ENCODE measurements around the gene ZNF71. TPM values are rescaled to one million over a fixed set of nuclear protein-coding genes. Genes with fewer than 3 reads are reported as not detected.

The ZNF71 gene
- total and polyA plus RNA-seq, 3 experiments from 2014 or later, result 8.2 to 11.8 (median 8.4) TPM

DNA sequence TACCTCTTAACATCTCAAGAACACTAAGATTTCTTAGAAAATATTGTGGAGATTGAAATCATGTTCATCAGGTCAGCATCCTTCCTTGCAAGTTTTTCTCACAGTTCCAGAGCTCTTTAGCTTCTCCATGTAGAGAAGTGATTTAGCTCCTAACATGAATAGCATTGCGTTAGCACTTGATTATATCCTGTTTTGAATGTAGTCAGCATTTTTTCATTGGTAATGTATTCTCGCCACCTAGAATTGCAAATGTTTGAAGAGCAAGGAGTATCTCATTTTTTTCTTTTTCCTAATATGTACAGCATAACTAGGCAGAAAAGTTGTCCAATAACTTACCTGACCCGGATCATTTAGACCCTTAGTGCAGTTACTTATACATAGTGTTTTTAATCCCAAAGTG, 21.2 kb upstream of the ZNF71 start:
- Mint-ChIP-seq H3K4me3 (no peak overlapping the region), H3K4me1 (no peaks in the 10 kb centered on the region), H3K9me3 (peaks cover 52 to 96% (median 87%) of the 10 kb centered on the region in 5 donors), H3K27me3 (no peaks in the 10 kb centered on the region), H3K27ac (no peak overlapping the region), H3K36me3 (peaks cover 42 to 75% (median 65%) of the 10 kb centered on the region in 3 donors)
- no peaks in the 10 kb centered on the region for H3K27me3 ChIP-seq (ENCODE audit: insufficient read depth, low read length, poor library complexity, severe bottlenecking)
- no peak for DNase-seq
- peaks cover 22% of the 10 kb centered on the region for H3K36me3 ChIP-seq (ENCODE audit: insufficient read depth, low read length)
- H3K27ac ChIP-seq (ENCODE audit: low read depth, low read length), result no peak overlapping the region
- ChIA-PET POLR2A (no interaction called here), CTCF (no interaction called here)
- peak overlapping the region; percentile 24 for H3K4me3 ChIP-seq (ENCODE audit: low read length)
- no peaks in the 10 kb centered on the region for H3K4me1 ChIP-seq (ENCODE audit: insufficient read depth, low read length)
- peaks cover 58% of the 10 kb centered on the region for H3K9me3 ChIP-seq (ENCODE audit: low read length)

DNA sequence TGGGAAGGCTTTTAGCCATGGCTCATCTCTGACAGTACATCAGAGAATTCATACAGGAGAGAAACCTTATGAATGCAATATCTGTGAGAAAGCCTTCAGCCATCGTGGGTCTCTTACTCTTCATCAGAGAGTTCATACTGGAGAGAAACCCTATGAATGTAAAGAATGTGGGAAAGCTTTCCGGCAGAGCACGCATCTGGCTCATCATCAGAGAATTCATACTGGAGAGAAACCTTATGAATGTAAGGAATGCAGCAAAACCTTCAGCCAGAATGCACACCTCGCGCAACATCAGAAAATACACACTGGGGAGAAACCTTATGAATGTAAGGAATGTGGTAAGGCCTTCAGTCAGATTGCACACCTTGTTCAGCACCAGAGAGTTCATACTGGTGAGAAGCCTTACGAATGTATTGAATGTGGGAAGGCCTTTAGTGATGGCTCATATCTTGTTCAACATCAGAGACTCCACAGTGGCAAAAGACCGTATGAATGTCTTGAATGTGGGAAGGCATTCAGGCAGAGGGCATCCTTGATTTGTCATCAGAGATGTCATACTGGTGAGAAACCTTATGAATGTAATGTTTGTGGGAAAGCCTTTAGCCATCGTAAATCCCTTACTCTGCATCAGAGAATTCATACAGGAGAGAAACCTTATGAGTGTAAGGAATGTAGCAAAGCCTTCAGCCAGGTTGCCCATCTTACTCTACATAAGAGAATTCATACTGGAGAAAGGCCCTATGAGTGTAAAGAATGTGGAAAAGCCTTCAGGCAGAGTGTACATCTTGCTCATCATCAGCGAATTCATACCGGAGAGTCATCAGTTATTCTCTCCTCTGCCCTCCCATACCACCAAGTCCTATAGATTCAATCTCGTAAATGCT, 17.1 kb upstream of the ZNF71 start:
- ChIA-PET CTCF (no interaction called here), POLR2A (no interaction called here)

DNA sequence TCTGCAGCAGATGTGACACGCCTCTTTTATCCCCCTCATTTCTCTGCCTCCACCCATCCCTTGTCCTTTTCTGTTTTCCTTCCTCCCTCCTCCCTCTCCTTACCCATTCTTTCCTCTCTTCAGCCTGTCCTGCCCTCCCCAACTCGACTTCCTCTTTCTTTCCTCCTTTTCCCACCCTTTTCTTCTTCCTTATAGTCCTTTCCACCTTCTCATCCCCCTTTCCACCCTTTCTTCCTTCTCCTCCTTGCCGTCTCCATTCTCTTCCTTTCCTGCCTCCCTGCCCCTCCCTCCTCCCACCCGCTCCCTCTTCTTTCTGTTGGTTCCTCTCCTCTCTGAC, 688 bp upstream of the ZNF71 start:
- ChIA-PET POLR2A (interaction anchor here (0.6 kb wide), 1 partner anchor 1856 kb away, joined by 5 read pairs; no protein-coding TSS in a partner anchor), CTCF (no interaction called here)
- peaks cover 24 to 40% (median 26%) of the 10 kb centered on the region in 3 donors for H3K4me1 Mint-ChIP-seq
- H3K27ac Mint-ChIP-seq, result peak overlapping the region; percentile 28 to 92 (median 68)
- H3K36me3 ChIP-seq (ENCODE audit: insufficient read depth, low read length), result no peaks in the 10 kb centered on the region
- no peaks in the 10 kb centered on the region for H3K27me3 ChIP-seq (ENCODE audit: insufficient read depth, low read length, poor library complexity, severe bottlenecking)
- H3K36me3 Mint-ChIP-seq, result peaks cover 1 to 40% (median 16%) of the 10 kb centered on the region in 3 donors
- DNase-seq, result no peak
- no peaks in the 10 kb centered on the region for H3K9me3 ChIP-seq (ENCODE audit: low read length)
- peak overlapping the region; percentile 81 for H3K4me3 ChIP-seq (ENCODE audit: low read length)
- peak overlapping the region; percentile 90 to 94 (median 92) for H3K4me3 Mint-ChIP-seq
- peaks cover 0 to 3% of the 10 kb centered on the region in 2 donors for H3K27me3 Mint-ChIP-seq
- no peak overlapping the region for H3K27ac ChIP-seq (ENCODE audit: low read depth, low read length)
- H3K4me1 ChIP-seq (ENCODE audit: insufficient read depth, low read length), result peaks cover 14% of the 10 kb centered on the region
- peaks cover 5 to 32% (median 13%) of the 10 kb centered on the region in 5 donors for H3K9me3 Mint-ChIP-seq

More for the DNA sequence above, 17.1 kb upstream of the ZNF71 start:
- H3K9me3 ChIP-seq (ENCODE audit: low read length), result peaks cover 77% of the 10 kb centered on the region
- no peak for DNase-seq
- Mint-ChIP-seq H3K27ac (no peak overlapping the region), H3K9me3 (peaks cover 56 to 98% (median 92%) of the 10 kb centered on the region in 5 donors), H3K27me3 (no peaks in the 10 kb centered on the region), H3K4me1 (no peaks in the 10 kb centered on the region), H3K4me3 (no peak overlapping the region), H3K36me3 (peaks cover 24 to 57% (median 42%) of the 10 kb centered on the region in 3 donors)
- H3K4me1 ChIP-seq (ENCODE audit: insufficient read depth, low read length), result no peaks in the 10 kb centered on the region
- H3K27ac ChIP-seq (ENCODE audit: low read depth, low read length), result no peak overlapping the region
- H3K27me3 ChIP-seq (ENCODE audit: insufficient read depth, low read length, poor library complexity, severe bottlenecking), result no peaks in the 10 kb centered on the region
- peaks cover 12% of the 10 kb centered on the region for H3K36me3 ChIP-seq (ENCODE audit: insufficient read depth, low read length)
- no peak overlapping the region for H3K4me3 ChIP-seq (ENCODE audit: low read length)

DNA sequence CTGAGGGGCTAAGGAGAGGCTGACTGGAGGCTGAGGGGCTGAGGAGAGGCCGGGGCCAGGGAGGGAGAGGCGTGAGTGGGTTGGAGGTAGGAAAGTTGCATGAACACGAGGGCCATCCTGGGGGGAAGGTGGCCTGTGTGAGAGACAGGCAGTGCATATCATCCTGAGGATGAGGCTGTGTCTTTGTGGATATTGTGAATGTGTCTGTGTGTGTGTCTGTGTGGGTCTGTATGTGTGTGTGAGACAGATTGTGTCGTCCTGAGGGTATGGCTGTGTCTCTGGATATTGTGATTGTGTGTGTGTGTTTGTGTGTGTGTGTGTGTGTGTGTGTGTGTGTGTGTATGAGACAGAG, 422 bp downstream of the ZNF71 start:
- peaks cover 0 to 2% of the 10 kb centered on the region in 2 donors for H3K27me3 Mint-ChIP-seq
- DNase-seq, result no peak
- Histone ChIP-seq H3K36me3 (ENCODE audit: insufficient read depth, low read length) (no peaks in the 10 kb centered on the region), H3K4me3 (ENCODE audit: low read length) (peak overlapping the region; percentile 81), H3K27me3 (ENCODE audit: insufficient read depth, low read length, poor library complexity, severe bottlenecking) (no peaks in the 10 kb centered on the region), H3K9me3 (ENCODE audit: low read length) (no peaks in the 10 kb centered on the region), H3K27ac (ENCODE audit: low read depth, low read length) (peak overlapping the region; percentile 36), H3K4me1 (ENCODE audit: insufficient read depth, low read length) (peaks cover 14% of the 10 kb centered on the region)
- peaks cover 3 to 42% (median 17%) of the 10 kb centered on the region in 3 donors for H3K36me3 Mint-ChIP-seq
- ChIA-PET POLR2A (no interaction called here), CTCF (no interaction called here)
- peaks cover 25 to 42% (median 26%) of the 10 kb centered on the region in 3 donors for H3K4me1 Mint-ChIP-seq
- H3K27ac Mint-ChIP-seq, result peak overlapping the region in 7 of 8 donors; percentile 28 to 97 (median 91)
- H3K9me3 Mint-ChIP-seq, result peaks cover 2 to 31% (median 14%) of the 10 kb centered on the region in 5 donors
- H3K4me3 Mint-ChIP-seq, result peak overlapping the region; percentile 90 to 94 (median 92)

DNA sequence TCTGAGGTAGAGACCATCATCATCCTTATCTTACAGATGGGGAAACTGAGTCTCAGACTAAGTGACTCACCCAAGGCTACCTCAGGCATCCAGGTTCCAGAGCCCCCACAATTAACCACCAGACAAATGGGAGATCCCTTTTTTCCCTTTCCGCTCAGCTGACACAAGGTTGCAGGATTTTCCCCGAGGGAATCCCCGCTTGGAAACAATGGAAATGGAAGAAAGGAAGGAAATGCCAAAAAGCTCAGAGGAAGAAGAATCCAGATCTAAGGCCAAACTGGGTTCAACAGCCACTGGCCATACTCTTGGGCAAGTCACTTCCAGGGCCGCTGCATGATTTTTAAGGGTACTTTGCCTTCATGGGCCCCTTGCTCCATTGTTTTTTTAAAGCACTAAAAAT, 1.6 kb downstream of the ZNF71 start:
- peaks cover 14% of the 10 kb centered on the region for H3K4me1 ChIP-seq (ENCODE audit: insufficient read depth, low read length)
- H3K36me3 Mint-ChIP-seq, result peaks cover 13 to 46% (median 29%) of the 10 kb centered on the region in 3 donors
- H3K27ac ChIP-seq (ENCODE audit: low read depth, low read length), result no peak overlapping the region
- POLR2A ChIA-PET, result no interaction called here
- peak overlapping the region; percentile 59 to 94 (median 92) for H3K4me3 Mint-ChIP-seq
- H3K27ac Mint-ChIP-seq, result no peak overlapping the region
- peaks cover 0 to 2% of the 10 kb centered on the region in 2 donors for H3K27me3 Mint-ChIP-seq
- CTCF ChIA-PET, result no interaction called here
- H3K4me1 Mint-ChIP-seq, result peaks cover 26 to 50% (median 27%) of the 10 kb centered on the region in 3 donors
- H3K9me3 ChIP-seq (ENCODE audit: low read length), result peaks cover 10% of the 10 kb centered on the region
- peaks cover 0 to 33% (median 22%) of the 10 kb centered on the region in 5 donors for H3K9me3 Mint-ChIP-seq
- no peak overlapping the region for H3K4me3 ChIP-seq (ENCODE audit: low read length)
- H3K36me3 ChIP-seq (ENCODE audit: insufficient read depth, low read length), result peaks cover 10% of the 10 kb centered on the region
- no peak for DNase-seq
- H3K27me3 ChIP-seq (ENCODE audit: insufficient read depth, low read length, poor library complexity, severe bottlenecking), result no peaks in the 10 kb centered on the region

DNA sequence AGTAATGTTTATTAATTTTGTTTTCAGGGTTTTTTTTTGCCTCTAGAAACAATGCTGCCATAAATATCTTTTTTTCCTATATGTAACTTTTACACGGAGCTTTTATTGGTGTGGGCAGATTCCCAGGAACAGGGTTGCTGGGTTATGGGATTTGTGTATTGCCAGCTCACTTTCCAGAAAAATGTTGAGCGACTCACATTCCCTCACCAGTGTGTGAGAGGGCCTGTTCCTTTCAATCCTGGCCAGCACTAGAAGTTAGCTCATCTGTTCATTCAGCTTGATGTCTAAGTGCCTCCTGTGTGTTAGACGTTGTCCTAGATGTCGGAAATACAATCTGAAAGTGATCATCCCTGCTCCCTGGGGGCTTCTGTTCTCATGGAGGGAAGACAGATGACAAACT, 2.6 kb downstream of the ZNF71 start:
- no peak overlapping the region for H3K27ac Mint-ChIP-seq
- Histone ChIP-seq H3K36me3 (ENCODE audit: insufficient read depth, low read length) (peaks cover 15% of the 10 kb centered on the region), H3K9me3 (ENCODE audit: low read length) (peaks cover 11% of the 10 kb centered on the region), H3K27me3 (ENCODE audit: insufficient read depth, low read length, poor library complexity, severe bottlenecking) (no peaks in the 10 kb centered on the region), H3K27ac (ENCODE audit: low read depth, low read length) (no peak overlapping the region), H3K4me1 (ENCODE audit: insufficient read depth, low read length) (peaks cover 14% of the 10 kb centered on the region), H3K4me3 (ENCODE audit: low read length) (no peak overlapping the region)
- peaks cover under 1 to 44% (median 30%) of the 10 kb centered on the region in 5 donors for H3K9me3 Mint-ChIP-seq
- CTCF ChIA-PET, result no interaction called here
- peaks cover 26 to 55% (median 27%) of the 10 kb centered on the region in 3 donors for H3K4me1 Mint-ChIP-seq
- POLR2A ChIA-PET, result no interaction called here
- peak overlapping the region in 1 of 7 donors; percentile 56 for H3K4me3 Mint-ChIP-seq
- H3K27me3 Mint-ChIP-seq, result peaks cover 0 to 2% of the 10 kb centered on the region in 2 donors
- peaks cover 20 to 52% (median 39%) of the 10 kb centered on the region in 3 donors for H3K36me3 Mint-ChIP-seq
- DNase-seq, result no peak

DNA sequence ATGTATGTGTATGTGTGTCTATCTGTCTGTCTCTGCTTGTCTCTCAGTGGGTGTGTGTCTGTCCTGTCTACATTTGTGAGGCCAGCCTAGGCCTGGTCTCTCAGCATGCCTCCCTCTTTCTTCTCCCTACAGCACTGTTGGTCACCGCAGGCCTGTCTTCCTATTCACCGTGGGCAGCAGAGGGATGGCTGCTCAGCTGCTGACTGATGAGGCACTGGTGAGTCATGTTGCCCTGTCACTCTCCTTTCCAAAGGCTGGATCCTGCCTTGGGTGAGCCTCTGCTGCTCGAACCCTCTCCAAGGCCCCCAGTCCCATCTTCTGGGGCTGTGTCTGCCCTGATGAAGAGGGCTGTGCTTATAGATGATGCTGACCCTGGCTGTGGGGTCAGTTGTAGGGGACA, 6.3 kb downstream of the ZNF71 start:
- H3K36me3 ChIP-seq (ENCODE audit: insufficient read depth, low read length), result peaks cover 21% of the 10 kb centered on the region
- Mint-ChIP-seq H3K36me3 (peaks cover 28 to 84% (median 69%) of the 10 kb centered on the region in 3 donors), H3K27ac (no peak overlapping the region), H3K9me3 (peaks cover 15 to 78% (median 66%) of the 10 kb centered on the region in 5 donors), H3K4me3 (no peak overlapping the region), H3K27me3 (no peaks in the 10 kb centered on the region), H3K4me1 (peaks cover 13 to 36% (median 15%) of the 10 kb centered on the region in 3 donors)
- ChIA-PET CTCF (no interaction called here), POLR2A (no interaction called here)
- H3K4me1 ChIP-seq (ENCODE audit: insufficient read depth, low read length), result no peaks in the 10 kb centered on the region
- peaks cover 12% of the 10 kb centered on the region for H3K9me3 ChIP-seq (ENCODE audit: low read length)
- H3K27ac ChIP-seq (ENCODE audit: low read depth, low read length), result no peak overlapping the region
- H3K4me3 ChIP-seq (ENCODE audit: low read length), result peak overlapping the region; percentile 25
- H3K27me3 ChIP-seq (ENCODE audit: insufficient read depth, low read length, poor library complexity, severe bottlenecking), result no peaks in the 10 kb centered on the region
- no peak for DNase-seq

DNA sequence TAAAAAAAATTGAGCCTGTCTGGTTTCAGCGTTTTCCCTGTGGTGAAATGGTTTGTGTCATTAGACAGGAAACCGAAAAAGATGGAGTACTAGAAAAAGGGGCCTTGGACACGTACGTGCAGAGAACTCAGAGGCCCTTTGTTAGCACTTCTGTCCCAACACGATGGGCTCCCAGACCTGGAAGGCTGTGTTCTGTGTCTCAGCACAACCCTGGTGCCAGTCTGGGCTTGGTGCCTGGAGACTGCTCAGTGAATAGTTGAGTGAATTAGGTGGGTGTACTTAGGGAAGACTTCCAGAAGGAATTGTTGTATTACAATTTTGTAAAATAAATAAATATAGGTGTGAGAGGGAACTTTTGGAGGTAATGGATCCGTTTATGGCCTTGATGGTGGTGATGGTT, 8.7 kb downstream of the ZNF71 start:
- peaks cover 32% of the 10 kb centered on the region for H3K9me3 ChIP-seq (ENCODE audit: low read length)
- H3K9me3 Mint-ChIP-seq, result peaks cover 27 to 89% (median 81%) of the 10 kb centered on the region in 5 donors
- ChIA-PET POLR2A (no interaction called here), CTCF (no interaction called here)
- peaks cover 4 to 23% (median 8%) of the 10 kb centered on the region in 3 donors for H3K4me1 Mint-ChIP-seq
- H3K27ac ChIP-seq (ENCODE audit: low read depth, low read length), result no peak overlapping the region
- H3K27ac Mint-ChIP-seq, result no peak overlapping the region
- no peak overlapping the region for H3K4me3 ChIP-seq (ENCODE audit: low read length)
- H3K36me3 ChIP-seq (ENCODE audit: insufficient read depth, low read length), result peaks cover 21% of the 10 kb centered on the region
- no peak overlapping the region for H3K4me3 Mint-ChIP-seq
- H3K27me3 ChIP-seq (ENCODE audit: insufficient read depth, low read length, poor library complexity, severe bottlenecking), result no peaks in the 10 kb centered on the region
- peaks cover 34 to 89% (median 82%) of the 10 kb centered on the region in 3 donors for H3K36me3 Mint-ChIP-seq
- H3K27me3 Mint-ChIP-seq, result no peaks in the 10 kb centered on the region
- no peak for DNase-seq
- H3K4me1 ChIP-seq (ENCODE audit: insufficient read depth, low read length), result no peaks in the 10 kb centered on the region
